ENCODE measurements around the gene ACOT12. TPM values are rescaled to one million over a fixed set of nuclear protein-coding genes. Genes with fewer than 3 reads are reported as not detected.

ACOT12 gene
- total RNA-seq, 1 experiment from 2014 or later, result not detected

DNA sequence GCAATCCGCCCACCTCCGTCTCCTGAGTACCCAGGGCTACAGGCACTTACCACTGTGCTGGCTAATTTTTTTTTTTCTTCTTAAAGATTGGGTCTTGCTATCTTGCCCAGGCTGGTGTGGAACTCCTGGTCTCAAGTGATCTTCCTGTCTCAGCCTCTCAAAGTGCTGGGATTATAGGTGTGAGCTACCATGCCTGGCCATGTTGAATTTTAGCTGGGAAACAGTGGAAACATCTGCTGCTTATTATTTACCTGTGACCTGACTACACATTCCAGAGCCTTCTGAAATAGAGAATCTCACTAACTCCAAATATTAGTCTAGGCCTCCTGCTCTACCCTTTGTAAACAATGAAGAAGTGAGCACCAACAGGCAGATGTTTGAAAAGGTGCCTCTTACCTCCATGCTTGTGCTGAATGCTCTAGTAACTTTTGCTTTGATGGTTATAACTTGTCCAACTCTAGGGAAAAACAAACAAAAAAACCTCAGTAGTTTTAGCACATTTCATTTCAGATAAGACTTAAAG lies 22.5 kb downstream of the ACOT12 start:
- TF ChIP-seq, protein P1, sequence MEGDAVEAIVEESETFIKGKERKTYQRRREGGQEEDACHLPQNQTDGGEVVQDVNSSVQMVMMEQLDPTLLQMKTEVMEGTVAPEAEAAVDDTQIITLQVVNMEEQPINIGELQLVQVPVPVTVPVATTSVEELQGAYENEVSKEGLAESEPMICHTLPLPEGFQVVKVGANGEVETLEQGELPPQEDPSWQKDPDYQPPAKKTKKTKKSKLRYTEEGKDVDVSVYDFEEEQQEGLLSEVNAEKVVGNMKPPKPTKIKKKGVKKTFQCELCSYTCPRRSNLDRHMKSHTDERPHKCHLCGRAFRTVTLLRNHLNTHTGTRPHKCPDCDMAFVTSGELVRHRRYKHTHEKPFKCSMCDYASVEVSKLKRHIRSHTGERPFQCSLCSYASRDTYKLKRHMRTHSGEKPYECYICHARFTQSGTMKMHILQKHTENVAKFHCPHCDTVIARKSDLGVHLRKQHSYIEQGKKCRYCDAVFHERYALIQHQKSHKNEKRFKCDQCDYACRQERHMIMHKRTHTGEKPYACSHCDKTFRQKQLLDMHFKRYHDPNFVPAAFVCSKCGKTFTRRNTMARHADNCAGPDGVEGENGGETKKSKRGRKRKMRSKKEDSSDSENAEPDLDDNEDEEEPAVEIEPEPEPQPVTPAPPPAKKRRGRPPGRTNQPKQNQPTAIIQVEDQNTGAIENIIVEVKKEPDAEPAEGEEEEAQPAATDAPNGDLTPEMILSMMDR (conservative IDR thresholded peaks at IDR 0.05), result no peak
- no peak overlapping the region for H3K27ac Mint-ChIP-seq

More for the DNA sequence above, 22.5 kb downstream of the ACOT12 start:
- Histone ChIP-seq H2BK120ac (ENCODE audit: low read depth, low read length, poor library complexity, severe bottlenecking) (no peak overlapping the region), H3K23ac (ENCODE audit: insufficient read length, low read depth, low read length) (no peak overlapping the region), H3K79me1 (ENCODE audit: insufficient read depth, low read depth, low read length, poor library complexity, severe bottlenecking) (no peaks in the 10 kb centered on the region), H3K79me2 (ENCODE audit: insufficient read depth, low read length) (no peaks in the 10 kb centered on the region), H3K4me2 (ENCODE audit: insufficient read depth, insufficient read length, low read length) (no peak overlapping the region), H2BK12ac (ENCODE audit: insufficient read length, low read depth, low read length) (no peak overlapping the region), H3K9me3 (ENCODE audit: control insufficient read depth, low read depth, low read length) (no peaks in the 10 kb centered on the region), H4K5ac (ENCODE audit: insufficient read length, low read depth, low read length) (no peak overlapping the region), H2BK5ac (ENCODE audit: insufficient read length, low read length) (no peak overlapping the region), H3K27me3 (ENCODE audit: insufficient read depth, low read length) (no peaks in the 10 kb centered on the region), H2BK20ac (ENCODE audit: low read depth, low read length, poor library complexity, severe bottlenecking) (no peak overlapping the region), H3K14ac (ENCODE audit: insufficient read depth, low read length) (no peak overlapping the region), H3K9ac (ENCODE audit: extremely low read depth, insufficient read length, low read length) (no peak overlapping the region), H3T11ph (ENCODE audit: low read length) (no peak overlapping the region), H3K18ac (ENCODE audit: insufficient read length, low read depth, low read length) (no peak overlapping the region), H2BK15ac (ENCODE audit: low read depth, low read length) (no peak overlapping the region), H3K27ac (ENCODE audit: insufficient read length, low read depth, low read length) (no peak overlapping the region), H4K91ac (ENCODE audit: insufficient read length, low read depth, low read length) (no peak overlapping the region), H3K23me2 (ENCODE audit: insufficient read length, low read depth, low read length, poor library complexity, severe bottlenecking) (no peaks in the 10 kb centered on the region), H2AFZ (ENCODE audit: low read length) (no peak overlapping the region), H3K4me1 (ENCODE audit: insufficient read depth, low read length) (no peaks in the 10 kb centered on the region), H2AK5ac (ENCODE audit: insufficient read length, low read length) (no peak overlapping the region), H4K8ac (replicated peaks; ENCODE audit: insufficient read length, low read depth, low read length) (no peak overlapping the region), H3K56ac (ENCODE audit: insufficient read length, low read depth, low read length) (no peak overlapping the region), H3K4ac (ENCODE audit: low read depth, low read length) (no peak overlapping the region), H4K20me1 (ENCODE audit: control insufficient read depth, insufficient read depth, insufficient read length) (no peaks in the 10 kb centered on the region)
- Mint-ChIP-seq H3K9me3 (no peaks in the 10 kb centered on the region), H3K27me3 (ENCODE audit: low read depth) (peaks cover 6% of the 10 kb centered on the region), H3K4me1 (no peaks in the 10 kb centered on the region), H3K4me3 (no peak overlapping the region), H3K36me3 (ENCODE audit: insufficient read depth in 1 of 3, low read depth in 3 of 3) (no peaks in the 10 kb centered on the region)
- no peak for DNase-seq
- no CpG with 5 or more reads among the region's 2 CpGs for WGBS (ENCODE audit: extremely low coverage, insufficient read length, low lambda C conversion rate)

All from H9 (cell line).